WTC11 (cell line): ENCODE data around the gene RASEF. TPM values are rescaled to one million over a fixed set of nuclear protein-coding genes. Genes with fewer than 3 reads are reported as not detected.

ENCODE experiments used
- ATAC-seq: fragments of 200-7000 bp; cut with Tn5 transposase; 2 replicates; pipeline ENCODE4 v1.10.0; 2021; ENCODE audit warnings: mild to moderate bottlenecking, moderate library complexity
- CTCF ChIA-PET: fragments of 300-600 bp; sonication (Branson Sonifier 250); formaldehyde crosslinking; loops from one replicate; lab custom pipeline; 2021; ENCODE audit warnings: antibody characterized with exemption; lab: Charles Lee
- POLR2A ChIA-PET: fragments of 350-600 bp; sonication (Branson Sonifier 250); formaldehyde crosslinking; loops from one replicate; lab custom pipeline; 2021; ENCODE audit warnings: antibody characterized with exemption; lab: Charles Lee
- DNase-seq: peaks from one replicate; pipeline ENCODE4 v3.0.0; 2021; ENCODE audit warnings: low spot score
- H3K27ac Mint-ChIP-seq: 2 replicates; pipeline ENCODE4 v1.8.0; 2021; ENCODE audit warnings: mixed read lengths
- H3K27me3 Mint-ChIP-seq: 2 replicates; pipeline ENCODE4 v1.8.0; 2021; ENCODE audit warnings: low read depth, mild to moderate bottlenecking, moderate library complexity, mixed read lengths
- H3K36me3 Mint-ChIP-seq: 2 replicates; pipeline ENCODE4 v1.8.0; 2021; ENCODE audit warnings: mixed read lengths
- H3K4me1 Mint-ChIP-seq: 2 replicates; pipeline ENCODE4 v1.8.0; 2022; ENCODE audit warnings: mixed read lengths
- H3K4me3 Mint-ChIP-seq: 2 replicates; pipeline ENCODE4 v1.8.0; 2021; ENCODE audit warnings: mild to moderate bottlenecking, moderate library complexity, mixed read lengths
- H3K9me3 Mint-ChIP-seq: 2 replicates; pipeline ENCODE4 v1.8.0; 2021; ENCODE audit warnings: mixed read lengths
- AR ChIP-seq: fragments of 250-450 bp; sonication (Bioruptor Pico); IDR thresholded peaks from 2 replicates; pipeline ENCODE4 v1.9.0; 2021; ENCODE audit warnings: mild to moderate bottlenecking
- ATF3 ChIP-seq: sonication (generic); formaldehyde crosslinking; conservative IDR thresholded peaks from 2 replicates; pipeline ENCODE4 v1.8.1; 2022; ENCODE audit warnings: mild to moderate bottlenecking, missing genetic modification reagents
- ELF4 ChIP-seq: sonication (generic); formaldehyde crosslinking; IDR thresholded peaks from 2 replicates; pipeline ENCODE4 v1.8.1; 2022; ENCODE audit warnings: low read depth, mild to moderate bottlenecking, moderate library complexity, missing genetic modification reagents
- FOXP4 ChIP-seq: sonication (generic); formaldehyde crosslinking; IDR thresholded peaks from 2 replicates; pipeline ENCODE4 v1.8.0; 2022; ENCODE audit warnings: mild to moderate bottlenecking, missing genetic modification reagents
- HMGA2 ChIP-seq: fragments of 250-450 bp; sonication (Bioruptor Pico); IDR thresholded peaks from 2 replicates; pipeline ENCODE4 v1.4.0; 2021; ENCODE audit warnings: mild to moderate bottlenecking, moderate library complexity
- IRF2 ChIP-seq: sonication (generic); formaldehyde crosslinking; IDR thresholded peaks from 2 replicates; pipeline ENCODE4 v1.8.0; 2022; ENCODE audit warnings: low read depth, missing genetic modification reagents, borderline replicate concordance
- MYBL2 ChIP-seq: sonication (generic); formaldehyde crosslinking; IDR thresholded peaks from 2 replicates; pipeline ENCODE4 v1.8.1; 2023; ENCODE audit warnings: mild to moderate bottlenecking, moderate library complexity, missing genetic modification reagents
- OVOL2 ChIP-seq: fragments of 250-450 bp; sonication (Bioruptor Pico); IDR thresholded peaks from 2 replicates; pipeline ENCODE4 v1.9.0; 2021; ENCODE audit warnings: mild to moderate bottlenecking, borderline replicate concordance
- PRRX2 ChIP-seq: fragments of 250-450 bp; sonication (Bioruptor Pico); IDR thresholded peaks from 2 replicates; pipeline ENCODE4 v1.8.0; 2021; ENCODE audit warnings: mild to moderate bottlenecking
- RORB ChIP-seq: fragments of 250-450 bp; sonication (Bioruptor Pico); IDR thresholded peaks from 2 replicates; pipeline ENCODE4 v1.9.0; 2021; ENCODE audit warnings: mild to moderate bottlenecking
- USF1 ChIP-seq: sonication (generic); formaldehyde crosslinking; IDR thresholded peaks from 2 replicates; pipeline ENCODE4 v1.8.0; 2022; ENCODE audit warnings: mild to moderate bottlenecking, missing genetic modification reagents
- ZBTB21 ChIP-seq: sonication (generic); formaldehyde crosslinking; IDR thresholded peaks from 2 replicates; pipeline ENCODE4 v1.8.1; 2023; ENCODE audit warnings: mild to moderate bottlenecking, missing genetic modification reagents, borderline replicate concordance
- ZNF121 ChIP-seq: sonication (generic); formaldehyde crosslinking; IDR thresholded peaks from 2 replicates; pipeline ENCODE4 v1.8.0; 2023; ENCODE audit warnings: missing genetic modification reagents
- ZNF263 ChIP-seq: sonication (generic); formaldehyde crosslinking; IDR thresholded peaks from 2 replicates; pipeline ENCODE4 v1.8.1; 2022; ENCODE audit warnings: low read depth, mild to moderate bottlenecking, moderate library complexity, missing genetic modification reagents
- ZNF396 ChIP-seq: fragments of 250-450 bp; sonication (Bioruptor Pico); IDR thresholded peaks from 2 replicates; pipeline ENCODE4 v1.8.0; 2021; ENCODE audit warnings: mild to moderate bottlenecking, moderate library complexity, borderline replicate concordance
- total RNA-seq: library from RNA; stranded (reverse); gene quantifications from 3 replicates; pipeline ENCODE4 v1.2.3, GENCODE V29; 2021
- TF ChIP-seq, protein P1 (sequence below): fragments of 250-450 bp; sonication (Bioruptor Pico); IDR thresholded peaks from 2 replicates; pipeline ENCODE4 v1.9.0; 2021; ENCODE audit warnings: moderate library complexity, mild to moderate bottlenecking, inconsistent platforms, borderline replicate concordance
- TF ChIP-seq, protein P2 (sequence below): fragments of 250-450 bp; sonication (Bioruptor Pico); IDR thresholded peaks from 2 replicates; pipeline ENCODE4 v2.1.2; 2022; ENCODE audit warnings: mild to moderate bottlenecking, moderate library complexity
- TF ChIP-seq, protein P3 (sequence below): sonication (generic); formaldehyde crosslinking; IDR thresholded peaks from 2 replicates; pipeline ENCODE4 v1.8.1; 2023; ENCODE audit warnings: mild to moderate bottlenecking, missing genetic modification reagents
- TF ChIP-seq, protein P4 (sequence below): sonication (generic); formaldehyde crosslinking; IDR thresholded peaks from 2 replicates; pipeline ENCODE4 v1.8.1; 2022; ENCODE audit warnings: low read depth, mild to moderate bottlenecking, moderate library complexity, missing genetic modification reagents, borderline replicate concordance
- TF ChIP-seq, protein P5 (sequence below): sonication (generic); formaldehyde crosslinking; IDR thresholded peaks from 2 replicates; pipeline ENCODE4 v1.8.0; 2022; ENCODE audit warnings: mild to moderate bottlenecking, missing genetic modification reagents

The RASEF gene
- total RNA-seq, 1 experiment from 2014 or later: 6.5 TPM

DNA sequence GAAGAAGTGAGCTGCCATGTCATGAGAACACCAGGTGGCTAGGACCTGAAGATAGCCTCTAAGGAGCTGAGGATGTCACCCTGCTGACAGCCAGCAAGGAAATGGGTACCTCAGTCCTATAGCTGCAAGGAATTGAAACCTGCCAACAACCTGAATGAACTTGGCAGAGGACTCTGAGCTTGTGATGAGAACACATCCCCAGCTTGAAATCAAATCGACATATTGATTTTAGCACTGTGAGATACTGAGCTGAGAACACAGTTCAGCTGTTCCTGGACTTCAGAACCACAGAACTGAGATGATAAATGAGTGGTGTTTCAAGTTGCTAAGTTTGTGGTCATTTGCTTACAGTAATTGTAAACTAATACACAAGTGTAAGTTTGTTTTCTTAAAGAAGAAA is 5.5 kb upstream of the RASEF start (continued):
- TF ChIP-seq, protein P1, sequence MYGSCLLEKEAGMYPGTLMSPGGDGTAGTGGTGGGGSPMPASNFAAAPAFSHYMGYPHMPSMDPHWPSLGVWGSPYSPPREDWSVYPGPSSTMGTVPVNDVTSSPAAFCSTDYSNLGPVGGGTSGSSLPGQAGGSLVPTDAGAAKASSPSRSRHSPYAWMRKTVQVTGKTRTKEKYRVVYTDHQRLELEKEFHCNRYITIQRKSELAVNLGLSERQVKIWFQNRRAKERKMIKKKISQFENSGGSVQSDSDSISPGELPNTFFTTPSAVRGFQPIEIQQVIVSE (CRISPR knock-in tag): no peak
- TF ChIP-seq, all 79 proteins: peak for 0

GRCh38 chr9:83067579-83067978 is 4.6 kb upstream of the RASEF start:
- Mint-ChIP-seq H3K4me1 (peaks cover 15% of the 10 kb centered on the region), H3K9me3 (peaks cover 4% of the 10 kb centered on the region), H3K27me3 (peaks cover 29% of the 10 kb centered on the region), H3K4me3 (no peak overlapping the region)
- CTCF ChIA-PET: no interaction called here
- no peak for DNase-seq
- TF ChIP-seq AR (no peak), IRF2 (no peak), USF1 (no peak), ATF3 (CRISPR knock-in tag) (no peak), FOXP4 (CRISPR knock-in tag) (no peak), ZBTB21 (CRISPR knock-in tag) (no peak), ZNF263 (CRISPR knock-in tag) (no peak), PRRX2 (CRISPR knock-in tag) (no peak), MYBL2 (CRISPR knock-in tag) (no peak)
- TF ChIP-seq, protein P2, sequence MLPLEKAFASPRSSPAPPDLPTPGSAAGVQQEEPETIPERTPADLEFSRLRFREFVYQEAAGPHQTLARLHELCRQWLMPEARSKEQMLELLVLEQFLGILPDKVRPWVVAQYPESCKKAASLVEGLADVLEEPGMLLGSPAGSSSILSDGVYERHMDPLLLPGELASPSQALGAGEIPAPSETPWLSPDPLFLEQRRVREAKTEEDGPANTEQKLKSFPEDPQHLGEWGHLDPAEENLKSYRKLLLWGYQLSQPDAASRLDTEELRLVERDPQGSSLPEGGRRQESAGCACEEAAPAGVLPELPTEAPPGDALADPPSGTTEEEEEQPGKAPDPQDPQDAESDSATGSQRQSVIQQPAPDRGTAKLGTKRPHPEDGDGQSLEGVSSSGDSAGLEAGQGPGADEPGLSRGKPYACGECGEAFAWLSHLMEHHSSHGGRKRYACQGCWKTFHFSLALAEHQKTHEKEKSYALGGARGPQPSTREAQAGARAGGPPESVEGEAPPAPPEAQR: no peak
- TF ChIP-seq, all 79 proteins: peak for 0
- peaks cover 4% of the 10 kb centered on the region; the same call in 1 of the 2 replicates for H3K36me3 Mint-ChIP-seq
- H3K27ac Mint-ChIP-seq: no peak overlapping the region
- ATAC-seq: no peak
- POLR2A ChIA-PET: no interaction called here

GRCh38 chr9:83066771-83067170 is 3.8 kb upstream of the RASEF start:
- Mint-ChIP-seq H3K9me3 (peaks cover 4% of the 10 kb centered on the region), H3K27ac (no peak overlapping the region), H3K36me3 (peaks cover 4% of the 10 kb centered on the region; the same call in 1 of the 2 replicates), H3K27me3 (peaks cover 34% of the 10 kb centered on the region), H3K4me3 (no peak overlapping the region), H3K4me1 (peaks cover 19% of the 10 kb centered on the region)
- no peak for DNase-seq
- no peak for ATAC-seq
- ChIA-PET POLR2A (no interaction called here), CTCF (no interaction called here)
- TF ChIP-seq HMGA2 (CRISPR knock-in tag) (no peak), ZNF396 (CRISPR knock-in tag) (no peak), OVOL2 (CRISPR knock-in tag) (no peak), ELF4 (no peak), PRRX2 (CRISPR knock-in tag) (no peak), ZNF121 (CRISPR knock-in tag) (no peak), RORB (CRISPR knock-in tag) (no peak)
- TF ChIP-seq, protein P3, sequence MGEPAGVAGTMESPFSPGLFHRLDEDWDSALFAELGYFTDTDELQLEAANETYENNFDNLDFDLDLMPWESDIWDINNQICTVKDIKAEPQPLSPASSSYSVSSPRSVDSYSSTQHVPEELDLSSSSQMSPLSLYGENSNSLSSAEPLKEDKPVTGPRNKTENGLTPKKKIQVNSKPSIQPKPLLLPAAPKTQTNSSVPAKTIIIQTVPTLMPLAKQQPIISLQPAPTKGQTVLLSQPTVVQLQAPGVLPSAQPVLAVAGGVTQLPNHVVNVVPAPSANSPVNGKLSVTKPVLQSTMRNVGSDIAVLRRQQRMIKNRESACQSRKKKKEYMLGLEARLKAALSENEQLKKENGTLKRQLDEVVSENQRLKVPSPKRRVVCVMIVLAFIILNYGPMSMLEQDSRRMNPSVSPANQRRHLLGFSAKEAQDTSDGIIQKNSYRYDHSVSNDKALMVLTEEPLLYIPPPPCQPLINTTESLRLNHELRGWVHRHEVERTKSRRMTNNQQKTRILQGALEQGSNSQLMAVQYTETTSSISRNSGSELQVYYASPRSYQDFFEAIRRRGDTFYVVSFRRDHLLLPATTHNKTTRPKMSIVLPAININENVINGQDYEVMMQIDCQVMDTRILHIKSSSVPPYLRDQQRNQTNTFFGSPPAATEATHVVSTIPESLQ (CRISPR knock-in tag): no peak
- TF ChIP-seq, protein P1 (CRISPR knock-in tag): no peak
- TF ChIP-seq, protein P4, sequence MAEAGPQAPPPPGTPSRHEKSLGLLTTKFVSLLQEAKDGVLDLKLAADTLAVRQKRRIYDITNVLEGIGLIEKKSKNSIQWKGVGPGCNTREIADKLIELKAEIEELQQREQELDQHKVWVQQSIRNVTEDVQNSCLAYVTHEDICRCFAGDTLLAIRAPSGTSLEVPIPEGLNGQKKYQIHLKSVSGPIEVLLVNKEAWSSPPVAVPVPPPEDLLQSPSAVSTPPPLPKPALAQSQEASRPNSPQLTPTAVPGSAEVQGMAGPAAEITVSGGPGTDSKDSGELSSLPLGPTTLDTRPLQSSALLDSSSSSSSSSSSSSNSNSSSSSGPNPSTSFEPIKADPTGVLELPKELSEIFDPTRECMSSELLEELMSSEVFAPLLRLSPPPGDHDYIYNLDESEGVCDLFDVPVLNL (CRISPR knock-in tag): no peak
- TF ChIP-seq, protein P5, sequence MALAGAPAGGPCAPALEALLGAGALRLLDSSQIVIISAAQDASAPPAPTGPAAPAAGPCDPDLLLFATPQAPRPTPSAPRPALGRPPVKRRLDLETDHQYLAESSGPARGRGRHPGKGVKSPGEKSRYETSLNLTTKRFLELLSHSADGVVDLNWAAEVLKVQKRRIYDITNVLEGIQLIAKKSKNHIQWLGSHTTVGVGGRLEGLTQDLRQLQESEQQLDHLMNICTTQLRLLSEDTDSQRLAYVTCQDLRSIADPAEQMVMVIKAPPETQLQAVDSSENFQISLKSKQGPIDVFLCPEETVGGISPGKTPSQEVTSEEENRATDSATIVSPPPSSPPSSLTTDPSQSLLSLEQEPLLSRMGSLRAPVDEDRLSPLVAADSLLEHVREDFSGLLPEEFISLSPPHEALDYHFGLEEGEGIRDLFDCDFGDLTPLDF: no peak
